ENCODE results near the gene ALCAM. TPM values are rescaled to one million over a fixed set of nuclear protein-coding genes. Genes with fewer than 3 reads are reported as not detected.

Gene ALCAM
- polyA plus RNA-seq (ENCODE audit: insufficient read length), result 12.1 TPM

DNA sequence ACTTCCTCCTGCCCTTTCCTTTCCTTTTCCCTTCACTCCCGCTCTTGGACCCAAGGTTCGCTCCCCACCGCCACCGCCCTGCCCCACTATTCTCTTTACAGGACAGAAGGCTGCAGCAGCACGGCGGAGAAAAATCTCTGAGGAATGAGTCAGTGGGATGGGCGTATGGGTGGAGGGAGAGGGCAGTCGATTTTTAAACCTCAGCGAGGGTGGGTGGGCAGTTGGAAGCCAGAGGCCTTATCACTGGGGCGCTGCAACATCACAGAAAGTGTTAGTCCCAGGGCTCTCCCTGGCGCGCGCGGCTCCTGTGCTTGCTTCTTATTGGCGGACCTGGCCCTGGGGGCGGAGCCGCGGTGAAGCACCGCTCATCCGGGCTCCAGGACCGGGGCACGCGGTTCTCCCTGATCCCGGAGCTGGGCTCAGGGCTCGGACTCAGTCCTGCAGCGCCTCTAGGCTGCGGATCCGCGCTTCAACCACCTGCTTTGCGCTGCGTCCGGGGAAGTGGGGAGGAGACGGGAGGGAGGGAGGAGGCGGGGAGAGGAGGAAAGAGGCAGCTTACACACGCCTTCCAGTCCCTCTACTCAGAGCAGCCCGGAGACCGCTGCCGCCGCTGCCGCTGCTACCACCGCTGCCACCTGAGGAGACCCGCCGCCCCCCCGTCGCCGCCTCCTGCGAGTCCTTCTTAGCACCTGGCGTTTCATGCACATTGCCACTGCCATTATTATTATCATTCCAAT is at the start of gene ALCAM:
TSS of gene ALCAM (plus strand) at position 584 of the 737 bp plus-strand sequence.
- DNase-seq, result peak; percentile 93

DNA sequence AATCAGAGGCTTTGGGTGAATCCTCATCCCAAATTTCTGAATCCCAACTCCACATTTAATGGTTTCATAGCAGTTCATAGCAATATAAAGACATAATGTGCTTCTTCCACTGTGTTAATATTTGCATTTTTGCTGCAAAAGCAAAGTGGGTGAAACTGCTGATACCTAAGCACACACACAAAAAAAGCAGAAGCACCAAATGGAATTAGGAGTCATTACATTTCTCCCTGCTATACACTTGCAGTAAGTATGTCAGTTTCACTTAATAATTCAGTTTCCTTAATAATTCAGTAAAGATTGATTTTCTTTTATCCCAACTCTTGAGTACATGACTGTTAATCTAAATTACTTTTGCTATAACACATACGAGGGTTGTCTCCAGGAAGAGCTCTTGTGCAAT is 48.9 kb upstream of the ALCAM start:
- DNase-seq, result no peak

DNA sequence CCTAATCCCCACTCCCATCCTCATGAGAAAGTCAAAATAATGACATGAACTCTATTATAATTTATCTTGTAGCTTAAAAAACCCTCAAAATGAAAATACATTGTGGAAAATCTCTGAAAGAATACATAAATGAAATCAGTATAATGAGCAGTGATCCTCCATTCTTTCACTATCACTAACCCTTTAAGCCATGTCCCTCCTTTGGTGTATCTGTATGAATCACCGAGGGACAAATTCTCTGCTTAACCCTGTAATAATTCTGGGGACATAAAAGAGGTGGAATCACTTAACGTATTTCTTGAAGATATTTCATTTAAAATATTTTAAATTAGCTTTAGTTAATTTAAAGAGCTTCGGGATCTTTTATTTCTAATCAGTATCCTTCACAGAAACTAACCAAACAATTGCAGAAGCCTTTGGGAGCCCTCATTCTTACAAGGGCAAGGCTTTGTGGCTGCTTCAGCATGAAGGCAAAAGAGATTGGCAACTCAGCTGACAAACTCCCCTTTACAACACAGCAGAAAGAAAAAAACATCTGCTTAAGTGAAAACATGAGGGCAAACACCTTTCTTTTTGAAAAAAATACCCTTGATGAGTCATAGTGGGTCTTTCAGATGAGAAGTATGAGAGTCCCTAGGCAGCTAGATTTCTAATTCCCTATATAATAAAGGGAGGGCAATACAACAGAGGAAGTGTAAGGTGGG is 44.0 kb upstream of the ALCAM start:
- no peak for DNase-seq

GRCh38 chr3:105323274-105323599 is 43.5 kb upstream of the ALCAM start:
- no peak for DNase-seq

DNA sequence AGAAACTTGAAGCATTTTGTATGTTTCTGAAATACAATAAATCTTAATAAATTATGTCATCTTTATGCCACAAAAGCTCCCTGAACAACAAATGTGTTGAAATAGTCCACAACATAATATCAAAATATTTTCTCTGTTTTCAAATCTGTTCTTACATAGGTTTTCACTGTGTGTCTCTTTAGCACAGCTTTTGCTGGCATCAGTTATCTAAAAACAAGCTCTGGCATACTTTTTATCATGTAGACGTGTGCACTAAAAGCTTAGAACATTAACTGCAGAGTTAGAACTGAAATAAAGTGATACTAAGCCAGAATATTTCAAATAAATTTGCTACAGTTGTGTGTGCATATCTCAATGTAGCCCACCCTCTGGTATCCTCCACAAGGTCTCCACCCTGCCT is 41.8 kb upstream of the ALCAM start:
- DNase-seq, result no peak

GRCh38 chr3:105327662-105328337 is 38.9 kb upstream of the ALCAM start:
- DNase-seq, result no peak

GRCh38 chr3:105328338-105328730 is 38.4 kb upstream of the ALCAM start:
- DNase-seq, result no peak

DNA sequence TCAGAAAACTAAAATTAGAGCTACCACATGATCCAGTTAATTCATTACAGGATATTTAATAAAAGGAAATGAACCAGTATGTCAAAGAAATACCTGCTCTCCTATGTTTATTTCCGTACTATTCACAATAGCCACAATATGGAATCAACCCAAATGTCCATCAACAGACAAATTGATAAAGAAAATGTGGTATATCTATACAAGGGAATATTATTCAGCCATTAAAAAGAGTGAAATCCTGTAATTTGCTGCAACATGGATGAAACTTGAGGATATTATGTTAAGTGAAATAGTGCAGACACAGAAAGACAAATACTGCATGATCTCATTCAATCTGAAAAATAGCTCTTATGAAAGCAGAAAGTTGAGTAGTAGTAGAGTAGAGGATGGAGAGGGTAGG is 33.7 kb upstream of the ALCAM start:
- DNase-seq, result no peak

- no peak for DNase-seq
Observed at GRCh38 chr3:105334138-105334882, 32.4 kb upstream of the ALCAM start.

DNA sequence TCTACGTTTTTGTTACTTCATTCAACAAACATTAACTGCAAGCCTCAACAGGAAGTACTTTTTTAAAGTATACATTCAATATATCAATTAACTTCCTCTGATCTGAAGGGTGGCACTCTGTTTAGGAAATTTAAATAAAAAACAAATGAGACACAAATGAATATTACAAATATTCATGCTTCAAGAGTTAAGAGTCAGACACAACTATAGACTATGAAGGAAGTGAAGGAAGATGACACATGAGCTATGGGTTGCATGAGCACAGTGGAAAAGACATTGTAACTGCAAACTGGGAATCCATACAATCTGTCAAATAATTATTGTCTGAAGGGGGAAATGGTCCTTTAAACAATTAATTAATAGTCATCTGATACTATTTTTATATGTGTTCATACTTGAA is 26.8 kb upstream of the ALCAM start:
- DNase-seq, result no peak

- DNase-seq, result no peak
Observed at GRCh38 chr3:105343991-105344390, 22.7 kb upstream of the ALCAM start.

DNA sequence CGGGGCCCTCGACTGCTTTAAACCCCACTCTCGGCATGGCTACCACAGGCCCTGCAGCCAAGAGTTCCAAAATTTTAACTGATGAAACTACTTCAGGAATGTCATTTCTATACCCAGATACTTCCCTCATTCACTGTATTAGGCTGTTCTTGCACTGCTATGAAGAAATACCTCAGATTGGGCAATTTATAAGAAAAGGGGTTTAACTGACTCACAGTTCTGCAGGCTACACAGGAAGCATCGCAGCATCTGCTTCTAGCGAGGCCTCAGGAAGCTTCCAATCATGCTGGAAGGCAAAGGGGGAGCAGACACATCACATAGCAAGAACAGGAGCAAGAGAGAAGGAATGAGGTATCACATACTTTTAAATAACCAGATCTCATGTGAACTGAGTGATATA is 21.6 kb upstream of the ALCAM start:
- no peak for DNase-seq

- no peak for DNase-seq
Observed at GRCh38 chr3:105347625-105348302, 18.9 kb upstream of the ALCAM start.

DNA sequence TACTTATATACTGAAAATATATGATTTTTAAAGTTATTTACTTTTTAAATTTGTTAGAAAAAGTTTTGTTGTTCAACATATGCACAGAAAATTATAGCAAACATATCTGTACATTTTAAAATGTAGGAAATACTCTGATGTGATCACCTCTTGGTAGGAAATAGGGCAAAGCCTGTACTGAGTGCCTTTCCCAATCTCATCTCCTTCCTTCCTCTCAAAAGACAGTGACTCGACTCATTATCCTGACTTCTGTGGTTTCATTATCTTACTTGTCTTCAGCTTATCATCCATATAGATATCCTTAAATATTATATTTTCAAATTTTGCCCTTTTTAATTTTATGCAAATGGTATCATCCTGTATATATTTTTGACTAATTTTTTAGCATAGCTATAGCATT is 18.4 kb upstream of the ALCAM start:
- no peak for DNase-seq

GRCh38 chr3:105349684-105350387 is 16.9 kb upstream of the ALCAM start:
- DNase-seq, result no peak

DNA sequence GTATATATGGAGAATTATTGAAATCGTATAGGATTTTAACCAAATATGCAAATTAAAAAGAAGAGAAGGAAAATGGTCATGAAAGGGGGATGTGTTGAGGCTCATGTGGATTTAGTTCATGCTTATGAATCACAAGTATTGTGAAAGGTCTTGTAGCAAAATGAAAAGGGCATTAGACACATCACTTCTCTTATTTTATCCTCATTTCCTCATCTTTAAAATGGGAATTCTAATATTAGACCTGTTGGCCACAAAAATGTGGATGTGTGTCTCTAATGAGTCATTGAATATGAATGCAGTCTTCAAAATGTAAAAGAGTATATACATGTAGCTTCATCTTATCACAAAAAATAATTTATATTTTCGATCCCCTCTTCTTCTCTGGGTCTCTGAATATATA is 14.9 kb upstream of the ALCAM start:
- no peak for DNase-seq

GRCh38 chr3:105352976-105353375 is 13.7 kb upstream of the ALCAM start:
- DNase-seq, result no peak

GRCh38 chr3:105353485-105354161 is 13.1 kb upstream of the ALCAM start:
- peak; percentile 50 for DNase-seq

DNA sequence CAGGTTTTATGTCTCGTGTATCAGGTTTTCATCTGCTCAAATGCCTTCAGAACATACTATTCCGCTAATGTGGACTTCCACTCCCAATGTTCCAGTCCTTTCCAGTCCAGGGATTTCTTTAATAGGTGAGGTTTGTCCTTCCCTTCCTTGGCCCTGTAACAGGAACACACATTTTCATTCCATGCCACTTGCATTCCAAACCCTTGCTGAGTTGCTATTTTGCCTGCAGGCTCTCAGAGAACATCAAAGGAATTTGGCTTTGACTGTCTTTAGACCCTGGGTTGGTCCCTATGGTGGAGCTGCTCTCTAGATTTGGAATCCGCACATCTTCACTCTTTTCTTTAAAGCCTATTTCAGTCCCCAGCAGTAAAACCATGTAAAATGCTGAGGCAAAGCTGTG is 12.3 kb upstream of the ALCAM start:
- DNase-seq, result no peak

- no peak for DNase-seq
Observed at GRCh38 chr3:105355408-105356061, 11.2 kb upstream of the ALCAM start.

DNA sequence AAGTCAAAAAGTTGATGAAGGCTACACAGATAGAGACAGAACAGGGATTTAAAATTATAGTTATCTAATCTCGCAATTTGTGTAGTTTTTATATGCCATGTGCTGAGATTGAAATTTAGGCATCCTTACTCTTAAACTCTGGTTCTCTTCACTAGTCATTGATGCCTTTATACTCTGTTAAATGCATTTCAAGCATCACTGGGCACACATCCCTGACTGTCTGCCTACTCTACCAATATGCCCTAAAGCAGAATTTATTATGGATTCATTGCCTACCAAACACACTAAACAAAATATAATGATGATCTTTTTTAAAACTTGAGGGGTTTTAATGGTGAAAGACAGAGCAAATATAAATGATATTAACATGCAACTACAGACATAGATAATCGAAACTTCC is 10.3 kb upstream of the ALCAM start:
- DNase-seq, result no peak
